CD4-positive, alpha-beta T cell treated with Interleukin-15 for 1 hour (primary cell): ENCODE results near the gene SHQ1.
A peak's percentile ranks its signal among the peaks of the same experiment; 100 is the strongest.

Experiments used
- DNase-seq: peaks from one replicate; pipeline ENCODE4 v3.0.0-alpha.2; 2020

SHQ1 gene

GRCh38 chr3:72847751-72848702 lies at the start of gene SHQ1:
Gene SHQ1 (minus strand): TSS chr3:72848445. CDS start chr3:72848340, 105 bp downstream.
- DNase-seq: peak; percentile 93

- no peak for DNase-seq
Observed at GRCh38 chr3:72897758-72898007, 49.4 kb upstream of the SHQ1 start.

GRCh38 chr3:72896996-72897757 lies 48.9 kb upstream of the SHQ1 start:
- DNase-seq: no peak

- DNase-seq: no peak
Observed at GRCh38 chr3:72894976-72895552, 46.8 kb upstream of the SHQ1 start.

GRCh38 chr3:72892870-72893269 lies 44.6 kb upstream of the SHQ1 start:
- no peak for DNase-seq

GRCh38 chr3:72892081-72892775 lies 44.0 kb upstream of the SHQ1 start:
- no peak for DNase-seq

GRCh38 chr3:72891053-72891855 lies 43.0 kb upstream of the SHQ1 start:
- no peak for DNase-seq

- DNase-seq: no peak
Observed at GRCh38 chr3:72890166-72890925, 42.1 kb upstream of the SHQ1 start.

- DNase-seq: no peak
Observed at GRCh38 chr3:72889310-72890165, 41.3 kb upstream of the SHQ1 start.

- DNase-seq: no peak
Observed at GRCh38 chr3:72888546-72889309, 40.5 kb upstream of the SHQ1 start.

- no peak for DNase-seq
Observed at GRCh38 chr3:72887705-72888545, 39.7 kb upstream of the SHQ1 start, which contains the start of gene GXYLT2. Gene GXYLT2 (plus strand): TSS chr3:72888046. CDS start chr3:72888234, 188 bp downstream.

GRCh38 chr3:72887343-72887704 lies 39.1 kb upstream of the SHQ1 start:
- DNase-seq: no peak

- DNase-seq: no peak
Observed at GRCh38 chr3:72872183-72872582, 23.9 kb upstream of the SHQ1 start.

- DNase-seq: no peak
Observed at GRCh38 chr3:72862314-72863090, 14.3 kb upstream of the SHQ1 start.

GRCh38 chr3:72860846-72861245 lies 12.6 kb upstream of the SHQ1 start:
- no peak for DNase-seq

- DNase-seq: no peak
Observed at GRCh38 chr3:72860053-72860452, 11.8 kb upstream of the SHQ1 start.

GRCh38 chr3:72855001-72855400 lies 6.8 kb upstream of the SHQ1 start:
- DNase-seq: no peak

- DNase-seq: no peak
Observed at GRCh38 chr3:72848703-72849081, 447 bp upstream of the SHQ1 start.
